Measurements from ENCODE around the gene ZNF879. TPM values are rescaled to one million over a fixed set of nuclear protein-coding genes. Genes with fewer than 3 reads are reported as not detected.
A peak's percentile ranks its signal among the peaks of the same experiment; 100 is the strongest.

ZNF879 gene
- total RNA-seq (9.4 and 12.0 TPM in 2 replicates), polyA plus RNA-seq (5.4 and 7.7 TPM in 2 replicates)

DNA sequence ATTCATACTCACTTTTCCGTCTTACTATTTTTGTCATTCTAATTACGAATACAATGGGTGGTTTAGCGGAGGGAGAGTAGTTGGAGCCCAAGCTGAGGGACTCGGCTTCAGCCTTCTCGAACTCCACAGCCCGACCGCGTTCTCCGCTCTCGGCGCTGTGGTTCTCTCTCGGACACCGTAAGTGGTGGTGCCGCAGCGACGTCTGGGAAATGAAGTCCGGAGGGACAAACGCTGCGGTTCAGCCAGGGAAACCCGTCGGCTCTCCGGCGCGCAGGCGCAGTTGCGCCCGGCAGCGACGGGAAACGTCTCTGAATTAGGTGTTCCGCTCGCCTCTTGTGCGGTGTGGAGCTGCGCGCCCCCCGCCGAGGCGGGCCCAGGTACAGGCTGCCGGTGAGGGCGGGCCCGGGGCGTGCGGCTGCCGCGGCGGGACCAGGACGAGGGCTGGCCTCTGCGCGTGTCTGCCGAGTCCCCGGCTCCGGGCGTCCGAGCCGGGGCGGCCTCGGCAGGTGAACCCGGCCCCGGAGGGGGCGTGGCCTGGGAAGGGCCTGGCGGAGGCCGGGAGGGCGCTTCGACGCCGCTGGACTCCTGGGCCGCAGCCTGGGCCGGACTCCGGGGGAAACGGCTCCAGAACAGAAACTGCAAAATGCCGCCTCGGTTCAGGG is at the start of gene ZNF879:
ZNF879 (plus strand) TSS at position 277 of the 662 bp plus-strand sequence. CDS start 1,201 bp downstream, outside the sequence.
- Histone ChIP-seq H3K36me3 (peaks cover 9% of the 10 kb centered on the region), H3K27me3 (no peaks in the 10 kb centered on the region), H3K27ac (peak within 1 kb of the TSS; percentile 79), H3K4me3 (peak within 1 kb of the TSS; percentile 64), H3K4me1 (ENCODE audit: low read depth) (no peaks in the 10 kb centered on the region), H3K9me3 (ENCODE audit: low read depth) (no peaks in the 10 kb centered on the region)
- DNase-seq (ENCODE audit: low read depth in 1 of 2, low spot score in 1 of 2): peak; percentile 96 to 98
- TF ChIP-seq, protein P1, sequence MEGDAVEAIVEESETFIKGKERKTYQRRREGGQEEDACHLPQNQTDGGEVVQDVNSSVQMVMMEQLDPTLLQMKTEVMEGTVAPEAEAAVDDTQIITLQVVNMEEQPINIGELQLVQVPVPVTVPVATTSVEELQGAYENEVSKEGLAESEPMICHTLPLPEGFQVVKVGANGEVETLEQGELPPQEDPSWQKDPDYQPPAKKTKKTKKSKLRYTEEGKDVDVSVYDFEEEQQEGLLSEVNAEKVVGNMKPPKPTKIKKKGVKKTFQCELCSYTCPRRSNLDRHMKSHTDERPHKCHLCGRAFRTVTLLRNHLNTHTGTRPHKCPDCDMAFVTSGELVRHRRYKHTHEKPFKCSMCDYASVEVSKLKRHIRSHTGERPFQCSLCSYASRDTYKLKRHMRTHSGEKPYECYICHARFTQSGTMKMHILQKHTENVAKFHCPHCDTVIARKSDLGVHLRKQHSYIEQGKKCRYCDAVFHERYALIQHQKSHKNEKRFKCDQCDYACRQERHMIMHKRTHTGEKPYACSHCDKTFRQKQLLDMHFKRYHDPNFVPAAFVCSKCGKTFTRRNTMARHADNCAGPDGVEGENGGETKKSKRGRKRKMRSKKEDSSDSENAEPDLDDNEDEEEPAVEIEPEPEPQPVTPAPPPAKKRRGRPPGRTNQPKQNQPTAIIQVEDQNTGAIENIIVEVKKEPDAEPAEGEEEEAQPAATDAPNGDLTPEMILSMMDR (IDR thresholded peaks at IDR 0.05; ENCODE audit: low read depth, low read length): no peak

DNA sequence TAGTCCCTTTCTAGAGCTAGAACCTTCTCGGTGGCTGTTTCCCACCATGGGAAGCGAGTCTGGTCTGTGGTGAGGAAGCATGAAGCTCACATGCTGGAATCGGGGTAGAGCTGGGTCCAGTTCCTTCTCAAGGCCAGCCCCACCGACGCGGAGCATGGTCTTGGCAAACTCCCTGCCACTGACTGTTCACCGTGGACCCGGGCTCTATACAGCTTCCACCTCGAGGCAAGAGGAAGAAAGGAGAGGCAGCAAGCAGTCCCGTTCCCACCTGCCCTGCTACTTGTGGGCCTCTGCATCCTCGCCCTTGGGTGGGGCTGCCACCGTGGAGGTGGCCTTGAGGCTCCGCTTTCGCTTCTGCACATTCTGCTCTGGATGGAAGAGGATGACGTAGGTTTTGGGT is 42.2 kb upstream of the ZNF879 start:
- no peaks in the 10 kb centered on the region for H3K9me3 ChIP-seq (ENCODE audit: low read depth)
- TF ChIP-seq, protein P1 (IDR thresholded peaks at IDR 0.05; ENCODE audit: low read depth, low read length): no peak

GRCh38 chr5:178982941-178983340 is 40.7 kb upstream of the ZNF879 start:
- no peaks in the 10 kb centered on the region for H3K9me3 ChIP-seq (ENCODE audit: low read depth)
- no peaks in the 10 kb centered on the region for H3K27me3 ChIP-seq
- no peaks in the 10 kb centered on the region for H3K36me3 ChIP-seq
- H3K27ac ChIP-seq: no peak overlapping the region
- H3K4me3 ChIP-seq: no peak overlapping the region
- DNase-seq (ENCODE audit: low read depth in 1 of 2, low spot score in 1 of 2): no peak
- H3K4me1 ChIP-seq (ENCODE audit: low read depth): no peaks in the 10 kb centered on the region
- TF ChIP-seq, protein P1 (IDR thresholded peaks at IDR 0.05; ENCODE audit: low read depth, low read length): no peak

More for the DNA sequence above, 42.2 kb upstream of the ZNF879 start:
- H3K4me3 ChIP-seq: no peak overlapping the region
- no peak for DNase-seq (ENCODE audit: low read depth in 1 of 2, low spot score in 1 of 2)
- H3K27ac ChIP-seq: no peak overlapping the region
- H3K4me1 ChIP-seq (ENCODE audit: low read depth): no peaks in the 10 kb centered on the region
- H3K36me3 ChIP-seq: no peaks in the 10 kb centered on the region
- H3K27me3 ChIP-seq: no peaks in the 10 kb centered on the region

DNA sequence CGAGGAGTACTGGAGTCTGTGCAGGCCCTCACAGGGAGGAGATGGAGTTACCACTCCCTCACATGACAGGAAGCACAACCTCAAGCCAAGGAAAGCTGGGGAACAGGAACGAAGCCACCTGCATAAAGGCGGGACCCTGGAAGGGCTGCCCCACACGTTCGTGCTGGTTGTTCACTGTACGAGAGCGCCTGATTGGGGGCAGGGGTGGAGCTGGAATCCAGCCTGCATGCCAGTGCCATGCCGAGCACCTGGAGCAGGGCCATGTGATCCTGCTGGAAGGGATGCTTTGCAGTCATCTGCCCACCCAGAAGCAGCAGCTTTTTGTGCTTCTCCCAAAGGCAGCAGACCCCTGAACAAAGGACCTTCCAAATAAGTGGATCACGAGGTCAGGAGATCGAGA is 39.9 kb upstream of the ZNF879 start:
- no peak overlapping the region for H3K27ac ChIP-seq
- H3K27me3 ChIP-seq: no peaks in the 10 kb centered on the region
- H3K4me1 ChIP-seq (ENCODE audit: low read depth): no peaks in the 10 kb centered on the region
- H3K4me3 ChIP-seq: no peak overlapping the region
- H3K36me3 ChIP-seq: no peaks in the 10 kb centered on the region
- no peak for DNase-seq (ENCODE audit: low read depth in 1 of 2, low spot score in 1 of 2)
- TF ChIP-seq, protein P1 (IDR thresholded peaks at IDR 0.05; ENCODE audit: low read depth, low read length): no peak
- no peaks in the 10 kb centered on the region for H3K9me3 ChIP-seq (ENCODE audit: low read depth)

DNA sequence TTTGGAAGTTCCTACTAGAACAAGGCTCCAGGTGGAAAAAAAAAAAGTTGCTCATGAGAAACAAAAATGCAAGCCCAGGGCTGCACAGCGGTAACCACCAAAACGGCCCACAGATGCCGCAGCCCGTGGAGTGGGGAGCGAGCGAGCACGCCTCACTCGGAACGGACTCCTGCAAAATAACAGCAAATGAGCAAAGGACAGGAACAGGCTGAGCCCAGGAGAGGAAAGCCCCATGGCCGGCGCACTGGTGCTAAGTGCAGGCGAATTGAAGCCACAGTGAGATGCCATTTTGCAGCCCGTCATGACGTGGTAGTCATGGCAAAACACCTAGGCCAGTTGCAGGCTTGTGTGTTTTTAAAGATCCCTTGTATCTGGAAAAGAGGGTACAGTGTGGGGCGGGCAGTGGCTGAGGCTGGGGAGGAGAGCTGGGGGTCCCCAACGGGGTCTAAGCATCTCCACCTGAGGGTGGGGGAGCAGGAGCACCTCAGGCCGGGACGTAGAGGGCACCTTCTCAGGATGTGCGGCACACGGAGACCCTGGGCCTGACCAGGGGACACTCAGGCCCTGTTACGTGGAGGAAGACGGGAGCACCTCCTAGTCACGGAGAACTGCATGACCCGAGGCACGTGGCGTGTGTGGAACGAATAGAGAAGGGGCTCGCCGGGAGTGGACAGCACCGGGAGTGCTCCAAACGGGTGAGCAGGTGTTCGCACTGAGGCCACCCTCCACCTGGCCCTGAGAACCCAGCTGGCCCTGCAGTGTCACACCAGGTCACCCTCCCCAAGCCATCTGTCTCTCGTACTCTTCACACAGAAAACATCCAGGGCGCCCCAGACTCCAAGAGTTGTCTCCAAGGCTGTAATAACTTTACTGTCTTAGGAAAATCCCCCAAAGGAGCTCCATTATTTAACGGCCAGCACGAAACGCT is 39.2 kb upstream of the ZNF879 start:
- TF ChIP-seq, protein P1 (IDR thresholded peaks at IDR 0.05; ENCODE audit: low read depth, low read length): no peak
- Histone ChIP-seq H3K9me3 (ENCODE audit: low read depth) (no peaks in the 10 kb centered on the region), H3K27me3 (no peaks in the 10 kb centered on the region), H3K4me1 (ENCODE audit: low read depth) (no peaks in the 10 kb centered on the region), H3K4me3 (no peak overlapping the region), H3K36me3 (no peaks in the 10 kb centered on the region), H3K27ac (no peak overlapping the region)
- no peak for DNase-seq (ENCODE audit: low read depth in 1 of 2, low spot score in 1 of 2)

All from cardiac muscle cell (in vitro differentiated cells and primary cell).